Activated B cell treated with CpG ODN at 0.5 μM for 24 hours (primary cell): ENCODE data around the gene PARP6. TPM values are rescaled to one million over a fixed set of nuclear protein-coding genes. Genes with fewer than 3 reads are reported as not detected.
"Not testable (repeated sequence)": the region's sequence is repeated elsewhere in the genome, so short reads cannot be mapped to it uniquely, and the experiment has no call there.

Experiments
- ATAC-seq: fragments of 200-7000 bp; cut with Tn5 transposase; one replicate; pipeline ENCODE4 v1.10.0; 2021; ENCODE audit warnings: low read depth, mild to moderate bottlenecking, moderate library complexity
- CTCF ChIA-PET: fragments of 350-600 bp; sonication (Branson Sonifier 250); formaldehyde crosslinking; loops from one replicate; lab custom pipeline; 2021; ENCODE audit warnings: antibody characterized with exemption; lab: Charles Lee
- POLR2A ChIA-PET: fragments of 350-600 bp; sonication (Branson Sonifier 250); formaldehyde crosslinking; loops from one replicate; lab custom pipeline; 2021; ENCODE audit warnings: antibody characterized with exemption; lab: Charles Lee
- DNase-seq: peaks from one replicate; pipeline ENCODE4 v3.0.0; 2022
- H3K27ac Mint-ChIP-seq: one replicate; pipeline ENCODE4 v1.8.0; 2020; ENCODE audit warnings: mixed read lengths
- H3K27me3 Mint-ChIP-seq: one replicate; pipeline ENCODE4 v1.8.0; 2021; ENCODE audit warnings: mixed read lengths
- H3K36me3 Mint-ChIP-seq: one replicate; pipeline ENCODE4 v1.8.0; 2021; ENCODE audit warnings: low read depth, mixed read lengths
- H3K4me1 Mint-ChIP-seq: one replicate; pipeline ENCODE4 v1.8.0; 2021; ENCODE audit warnings: mixed read lengths
- H3K4me3 Mint-ChIP-seq: one replicate; pipeline ENCODE4 v1.8.0; 2020; ENCODE audit warnings: mild to moderate bottlenecking, mixed read lengths
- H3K9me3 Mint-ChIP-seq: one replicate; pipeline ENCODE4 v1.8.0; 2020; ENCODE audit warnings: mixed read lengths
- CTCF ChIP-seq: fragments of 200-600 bp; IDR thresholded peaks from one replicate; pipeline ENCODE4 v1.8.0; 2022; ENCODE audit warnings: antibody characterized with exemption, mild to moderate bottlenecking
- intact Hi-C: fragments of 100-400 bp; cut with micrococcal nuclease; formaldehyde crosslinking; loops from one replicate; pipeline ENCODE4 v1.15.1; 2024
- total RNA-seq: library from RNA; stranded (reverse); gene quantifications from 2 replicates; pipeline ENCODE4 v1.2.3, GENCODE V29; 2022

PARP6 gene
- total RNA-seq, 1 donor from 2014 or later: 81.4 TPM

GRCh38 chr15:72281713-72282112 lies 9.4 kb upstream of the PARP6 start:
- H3K27me3 Mint-ChIP-seq: no peaks in the 10 kb centered on the region

DNA sequence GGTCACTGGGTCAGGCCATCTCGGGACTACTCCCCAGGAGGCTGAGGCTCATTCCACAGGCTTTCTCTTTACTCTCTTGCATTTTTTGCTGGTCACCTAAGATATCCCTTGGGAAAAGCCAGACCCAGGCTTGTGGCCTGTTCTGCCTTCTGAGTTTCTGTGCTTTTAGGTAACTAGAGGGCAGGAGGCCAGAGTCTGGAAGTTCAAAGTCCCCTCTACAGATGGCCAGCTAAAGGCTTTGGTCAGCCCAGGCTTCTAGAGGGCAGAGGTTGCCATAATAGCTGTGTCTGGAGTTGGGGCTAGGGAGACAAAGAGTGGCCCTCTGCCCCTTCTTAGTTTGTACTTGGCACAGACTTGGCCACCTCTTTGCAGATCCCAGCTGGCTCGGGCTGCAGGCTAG lies 8.4 kb upstream of the PARP6 start:
- Mint-ChIP-seq H3K27me3 (no peaks in the 10 kb centered on the region), H3K9me3 (no peaks in the 10 kb centered on the region), H3K4me3 (no peak overlapping the region), H3K36me3 (no peaks in the 10 kb centered on the region), H3K4me1 (no peaks in the 10 kb centered on the region), H3K27ac (no peak overlapping the region)
- CTCF ChIA-PET: interaction anchor here (2.8 kb wide), 1 partner anchor 81 kb away, joined by 10 read pairs; no protein-coding TSS in a partner anchor
- no peak for TF ChIP-seq CTCF
- ATAC-seq (no peak), DNase-seq (no peak)
- POLR2A ChIA-PET: no interaction called here
- intact Hi-C loops: no loop called here

More at GRCh38 chr15:72281713-72282112, 9.4 kb upstream of the PARP6 start:
- TF ChIP-seq CTCF: no peak
- DNase-seq: no peak
- no peak overlapping the region for H3K27ac Mint-ChIP-seq
- ChIA-PET POLR2A (no interaction called here), CTCF (interaction anchor here (2.8 kb wide), 1 partner anchor 81 kb away, joined by 10 read pairs; no protein-coding TSS in a partner anchor)
- H3K4me3 Mint-ChIP-seq: no peak overlapping the region
- H3K9me3 Mint-ChIP-seq: no peaks in the 10 kb centered on the region
- intact Hi-C loops: no loop called here
- no peaks in the 10 kb centered on the region for H3K36me3 Mint-ChIP-seq
- ATAC-seq: no peak
- H3K4me1 Mint-ChIP-seq: no peaks in the 10 kb centered on the region

GRCh38 chr15:72278737-72279136 lies 6.4 kb upstream of the PARP6 start:
- H3K9me3 Mint-ChIP-seq: no peaks in the 10 kb centered on the region
- ChIA-PET CTCF (no interaction called here), POLR2A (interaction anchor here (1.0 kb wide), 1 partner anchor 57 kb away, joined by 12 read pairs; no protein-coding TSS in a partner anchor)
- no peak overlapping the region for H3K27ac Mint-ChIP-seq
- ATAC-seq: no peak
- peaks cover 3% of the 10 kb centered on the region for H3K4me1 Mint-ChIP-seq
- no peak for TF ChIP-seq CTCF
- H3K27me3 Mint-ChIP-seq: no peaks in the 10 kb centered on the region
- no peak for DNase-seq
- H3K36me3 Mint-ChIP-seq: no peaks in the 10 kb centered on the region
- intact Hi-C loops: no loop called here
- no peak overlapping the region for H3K4me3 Mint-ChIP-seq

DNA sequence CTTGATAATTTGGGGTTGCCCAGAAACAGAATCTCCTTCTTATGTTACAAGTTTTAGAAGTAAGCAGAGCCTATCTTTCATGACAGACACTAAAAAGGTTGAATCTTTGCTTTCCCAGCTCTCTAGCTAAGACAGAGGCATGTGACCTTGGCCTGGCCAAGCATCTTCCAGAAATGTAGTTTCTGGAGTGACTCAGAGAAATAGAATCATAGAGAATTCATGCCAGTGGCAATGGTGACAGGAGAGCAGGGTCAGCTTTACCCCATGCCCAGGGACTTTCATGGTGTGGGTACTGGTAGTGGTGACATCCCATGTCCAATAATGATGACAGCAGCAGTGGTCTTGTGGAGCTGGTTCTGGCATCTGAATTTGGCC lies 4.0 kb upstream of the PARP6 start:
- no peaks in the 10 kb centered on the region for H3K27me3 Mint-ChIP-seq
- peaks cover 20% of the 10 kb centered on the region for H3K4me1 Mint-ChIP-seq
- no peak for ATAC-seq
- H3K27ac Mint-ChIP-seq: no peak overlapping the region
- no peak for DNase-seq
- ChIA-PET CTCF (no interaction called here), POLR2A (no interaction called here)
- H3K4me3 Mint-ChIP-seq: no peak overlapping the region
- no peaks in the 10 kb centered on the region for H3K36me3 Mint-ChIP-seq
- intact Hi-C loops: no loop called here
- H3K9me3 Mint-ChIP-seq: no peaks in the 10 kb centered on the region
- TF ChIP-seq CTCF: no peak

GRCh38 chr15:72275635-72276325 lies 3.4 kb upstream of the PARP6 start:
- H3K9me3 Mint-ChIP-seq, H3K27me3 Mint-ChIP-seq, H3K4me3 Mint-ChIP-seq, intact Hi-C loops, ATAC-seq, H3K36me3 Mint-ChIP-seq, H3K27ac Mint-ChIP-seq, DNase-seq: not testable (repeated sequence)
- H3K4me1 Mint-ChIP-seq: peaks cover 26% of the 10 kb centered on the region
- CTCF ChIA-PET: interaction anchor here (1.9 kb wide), 1 partner anchor 36 kb away, joined by 5 read pairs; no protein-coding TSS in a partner anchor
- POLR2A ChIA-PET: interaction anchor here (8.4 kb wide), 1 partner anchor 46 kb away, joined by 113 read pairs; the partner anchor contains the start of gene PKM
